ENCODE measurements around the gene ANKH. TPM values are rescaled to one million over a fixed set of nuclear protein-coding genes. Genes with fewer than 3 reads are reported as not detected.

Gene ANKH
- total RNA-seq, 2 experiments from 2014 or later: 83.7 to 87.0 TPM

GRCh38 chr5:14901462-14902051, 30.0 kb upstream of the ANKH start:
- no peaks in the 10 kb centered on the region for H3K9me3 Mint-ChIP-seq
- no peak for DNase-seq
- peaks cover 7% of the 10 kb centered on the region for H3K4me1 Mint-ChIP-seq
- H3K4me3 Mint-ChIP-seq: no peak overlapping the region
- H3K36me3 Mint-ChIP-seq (ENCODE audit: low read depth): no peaks in the 10 kb centered on the region
- ChIA-PET CTCF (no interaction called here), POLR2A (no interaction called here)
- peaks cover 2% of the 10 kb centered on the region for H3K27me3 Mint-ChIP-seq
- H3K27ac Mint-ChIP-seq: no peak overlapping the region

DNA sequence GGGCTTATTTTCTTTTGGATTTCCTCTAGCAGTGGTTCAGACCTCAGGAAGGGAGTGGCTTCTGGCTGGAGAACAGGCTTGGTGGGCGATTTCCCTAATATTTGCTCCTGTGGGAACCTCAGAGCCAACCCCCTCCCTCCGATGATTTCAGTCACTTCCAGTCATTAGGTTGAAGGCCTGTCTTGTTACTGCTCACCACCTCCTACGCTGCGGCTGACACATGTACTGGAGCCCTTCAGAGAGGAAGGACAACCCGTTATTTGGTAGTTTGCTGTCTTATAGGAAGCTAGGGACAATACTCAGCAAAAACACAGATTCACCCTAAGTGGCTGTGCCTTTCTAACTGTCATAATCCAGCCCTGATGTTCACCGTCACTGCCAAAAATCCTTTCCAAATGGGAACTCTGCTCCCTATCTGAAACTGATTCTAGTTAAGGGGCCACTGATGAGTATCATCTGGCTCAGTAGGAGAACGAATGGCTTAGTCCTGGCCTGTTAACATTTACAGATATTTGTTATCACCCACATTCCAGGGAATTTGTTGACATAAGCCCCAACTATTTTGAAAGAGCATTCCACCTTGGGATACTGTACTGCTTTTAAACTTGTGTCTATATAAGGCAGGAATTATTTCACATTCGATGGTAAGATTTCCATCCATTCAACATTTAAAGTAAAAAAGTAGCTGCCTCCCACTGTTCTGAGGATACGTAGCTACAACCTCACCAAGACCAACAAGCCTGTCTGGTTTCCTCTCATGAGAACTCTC, 29.3 kb upstream of the ANKH start:
- no peak overlapping the region for H3K27ac Mint-ChIP-seq
- H3K36me3 Mint-ChIP-seq (ENCODE audit: low read depth): no peaks in the 10 kb centered on the region
- no peaks in the 10 kb centered on the region for H3K9me3 Mint-ChIP-seq
- CTCF ChIA-PET: no interaction called here
- POLR2A ChIA-PET: no interaction called here
- peaks cover 4% of the 10 kb centered on the region for H3K4me1 Mint-ChIP-seq
- DNase-seq: no peak
- no peaks in the 10 kb centered on the region for H3K27me3 Mint-ChIP-seq
- no peak overlapping the region for H3K4me3 Mint-ChIP-seq

- Mint-ChIP-seq H3K4me1 (no peaks in the 10 kb centered on the region), H3K27me3 (no peaks in the 10 kb centered on the region), H3K36me3 (ENCODE audit: low read depth) (no peaks in the 10 kb centered on the region), H3K4me3 (no peak overlapping the region), H3K9me3 (no peaks in the 10 kb centered on the region), H3K27ac (no peak overlapping the region)
- DNase-seq: no peak
- CTCF ChIA-PET: interaction anchor here (0.7 kb wide), 1 partner anchor 62 kb away, joined by 4 read pairs; no protein-coding TSS in a partner anchor
- POLR2A ChIA-PET: no interaction called here
Observed at GRCh38 chr5:14896131-14896530, 24.6 kb upstream of the ANKH start.

- Mint-ChIP-seq H3K4me1 (no peaks in the 10 kb centered on the region), H3K27ac (no peak overlapping the region), H3K9me3 (no peaks in the 10 kb centered on the region), H3K27me3 (no peaks in the 10 kb centered on the region), H3K4me3 (no peak overlapping the region), H3K36me3 (ENCODE audit: low read depth) (no peaks in the 10 kb centered on the region)
- DNase-seq: no peak
- ChIA-PET CTCF (interaction anchor here (1.4 kb wide), 1 partner anchor 18 kb away, joined by 3 read pairs; no protein-coding TSS in a partner anchor), POLR2A (no interaction called here)
Observed at GRCh38 chr5:14895301-14895700, 23.7 kb upstream of the ANKH start.

DNA sequence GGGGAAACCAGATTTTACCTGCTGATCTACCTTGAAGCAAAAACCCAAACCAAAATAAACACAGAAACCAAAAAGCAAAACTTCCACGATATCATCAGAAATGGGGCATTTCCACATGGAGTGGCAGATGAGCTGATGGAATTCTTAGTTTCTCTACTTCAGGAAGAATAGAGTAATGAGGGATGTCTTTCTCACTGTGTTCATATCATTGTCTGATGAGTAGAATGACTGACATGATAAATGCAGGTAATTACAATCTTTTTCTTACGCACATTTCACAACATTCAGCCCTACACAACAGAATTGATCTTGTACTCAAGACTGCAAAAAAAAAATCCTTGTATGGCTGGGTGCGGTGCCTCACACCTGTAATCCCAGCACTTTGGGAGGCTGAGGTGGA, 23.2 kb upstream of the ANKH start:
- Mint-ChIP-seq H3K27me3 (no peaks in the 10 kb centered on the region), H3K9me3 (no peaks in the 10 kb centered on the region), H3K36me3 (ENCODE audit: low read depth) (no peaks in the 10 kb centered on the region), H3K4me3 (no peak overlapping the region), H3K27ac (no peak overlapping the region), H3K4me1 (no peaks in the 10 kb centered on the region)
- DNase-seq: no peak
- POLR2A ChIA-PET: no interaction called here
- CTCF ChIA-PET: interaction anchor here (1.4 kb wide), 1 partner anchor 18 kb away, joined by 3 read pairs; no protein-coding TSS in a partner anchor

DNA sequence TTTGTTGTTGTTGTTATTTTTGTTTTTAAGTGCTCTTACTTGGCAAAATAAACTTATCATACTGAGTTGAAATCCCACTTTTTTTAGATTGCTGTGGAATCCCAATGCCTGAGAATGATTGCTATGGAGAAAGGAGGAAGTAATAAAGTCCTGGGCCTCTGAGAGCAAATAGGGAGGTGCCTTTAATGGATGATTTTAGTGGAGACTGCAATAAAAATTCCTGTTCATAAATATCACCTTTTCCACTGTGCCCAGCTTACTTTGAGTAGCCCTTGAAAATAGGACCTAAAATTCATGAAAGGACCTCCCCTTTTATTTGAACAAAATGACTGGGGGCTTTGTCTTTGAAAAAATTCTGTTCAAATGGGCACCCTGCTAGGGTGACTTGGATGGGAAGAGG, 21.8 kb upstream of the ANKH start:
- no peak for DNase-seq
- Mint-ChIP-seq H3K4me3 (no peak overlapping the region), H3K9me3 (no peaks in the 10 kb centered on the region), H3K36me3 (ENCODE audit: low read depth) (no peaks in the 10 kb centered on the region), H3K27me3 (no peaks in the 10 kb centered on the region), H3K4me1 (no peaks in the 10 kb centered on the region), H3K27ac (no peak overlapping the region)
- CTCF ChIA-PET: no interaction called here
- POLR2A ChIA-PET: no interaction called here

DNA sequence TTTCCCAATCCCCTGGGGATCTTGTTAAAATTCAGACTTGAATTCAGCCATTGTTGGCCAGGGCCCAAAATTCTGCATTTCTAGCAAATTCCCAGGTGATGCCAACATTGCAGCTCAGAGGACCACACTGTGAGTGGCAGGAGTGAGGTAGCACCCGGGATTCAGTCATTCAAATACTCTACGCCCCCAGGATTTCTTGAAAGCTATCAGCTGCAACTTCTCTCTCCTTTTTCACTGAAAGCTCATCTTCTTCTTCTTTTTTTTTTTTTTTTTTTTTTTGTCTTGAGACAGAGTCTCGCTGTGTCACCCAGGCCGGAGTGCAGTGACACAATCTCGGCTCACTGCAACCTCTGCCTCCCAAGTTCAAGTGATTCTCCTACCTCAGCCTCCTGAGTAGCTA, 19.3 kb upstream of the ANKH start:
- Mint-ChIP-seq H3K4me3 (no peak overlapping the region), H3K27me3 (no peaks in the 10 kb centered on the region), H3K27ac (no peak overlapping the region), H3K9me3 (no peaks in the 10 kb centered on the region), H3K36me3 (ENCODE audit: low read depth) (no peaks in the 10 kb centered on the region), H3K4me1 (no peaks in the 10 kb centered on the region)
- ChIA-PET POLR2A (no interaction called here), CTCF (no interaction called here)
- DNase-seq: no peak

DNA sequence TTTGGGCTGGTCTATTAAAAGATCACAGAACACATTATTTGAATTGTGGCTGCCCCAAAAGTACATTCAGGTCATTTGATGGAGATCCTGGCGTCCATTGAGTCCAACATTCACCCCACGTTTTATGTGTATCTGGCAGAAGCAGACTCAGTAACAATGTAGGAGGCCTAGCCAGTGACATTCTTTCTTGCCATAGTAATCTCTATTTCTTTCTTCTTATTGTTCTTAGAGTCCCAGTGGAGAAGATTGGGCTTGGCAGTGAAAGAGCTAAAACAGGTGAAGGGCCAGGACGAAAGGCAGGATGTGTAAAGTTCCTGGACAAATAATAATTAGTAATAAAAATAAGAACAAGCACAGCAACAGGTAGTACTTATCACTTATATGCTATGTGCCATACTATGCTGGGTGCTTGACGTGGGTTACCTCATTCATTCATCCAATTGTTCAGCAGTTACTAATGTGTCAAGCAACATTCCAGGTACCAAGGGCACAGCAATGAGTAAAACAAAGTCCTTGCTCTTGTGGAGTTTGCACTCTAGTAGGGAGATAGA, 12.6 kb upstream of the ANKH start:
- no peak for DNase-seq
- H3K27ac Mint-ChIP-seq: no peak overlapping the region
- POLR2A ChIA-PET: no interaction called here
- H3K4me3 Mint-ChIP-seq: no peak overlapping the region
- H3K9me3 Mint-ChIP-seq: no peaks in the 10 kb centered on the region
- no peaks in the 10 kb centered on the region for H3K4me1 Mint-ChIP-seq
- H3K27me3 Mint-ChIP-seq: no peaks in the 10 kb centered on the region
- H3K36me3 Mint-ChIP-seq (ENCODE audit: low read depth): no peaks in the 10 kb centered on the region
- CTCF ChIA-PET: no interaction called here

- CTCF ChIA-PET: interaction anchor here (1.5 kb wide), 1 partner anchor 120 kb away, joined by 3 read pairs; no protein-coding TSS in a partner anchor
- no peak overlapping the region for H3K27ac Mint-ChIP-seq
- no peaks in the 10 kb centered on the region for H3K4me1 Mint-ChIP-seq
- H3K9me3 Mint-ChIP-seq: no peaks in the 10 kb centered on the region
- H3K27me3 Mint-ChIP-seq: no peaks in the 10 kb centered on the region
- POLR2A ChIA-PET: no interaction called here
- no peak for DNase-seq
- no peaks in the 10 kb centered on the region for H3K36me3 Mint-ChIP-seq (ENCODE audit: low read depth)
- H3K4me3 Mint-ChIP-seq: no peak overlapping the region
Observed at GRCh38 chr5:14882658-14883580, 11.3 kb upstream of the ANKH start.

DNA sequence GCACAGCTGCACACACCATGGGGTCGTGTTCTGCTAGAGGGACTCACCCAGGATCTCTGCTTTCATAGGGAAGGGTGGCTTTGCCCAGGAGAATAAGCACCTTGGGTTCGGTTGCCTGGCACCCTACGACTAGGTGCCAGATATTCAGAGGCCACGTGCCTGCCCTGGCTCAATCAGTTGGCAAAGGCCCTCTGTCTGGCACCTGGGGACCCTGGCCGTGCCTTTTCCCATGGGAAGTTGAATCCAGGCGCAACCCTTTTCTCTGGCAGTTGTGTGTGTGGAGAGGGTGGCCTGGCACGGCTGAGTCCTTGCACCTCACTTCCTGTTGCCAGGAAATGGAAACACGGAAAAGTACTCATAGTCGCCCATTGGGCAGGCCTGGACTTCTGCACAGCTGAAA, 10.2 kb upstream of the ANKH start:
- ChIA-PET POLR2A (no interaction called here), CTCF (interaction anchor here (1.5 kb wide), 1 partner anchor 122 kb away, joined by 3 read pairs; no protein-coding TSS in a partner anchor)
- Mint-ChIP-seq H3K27me3 (no peaks in the 10 kb centered on the region), H3K27ac (no peak overlapping the region), H3K36me3 (ENCODE audit: low read depth) (no peaks in the 10 kb centered on the region), H3K9me3 (no peaks in the 10 kb centered on the region), H3K4me3 (no peak overlapping the region), H3K4me1 (no peaks in the 10 kb centered on the region)
- DNase-seq: no peak

DNA sequence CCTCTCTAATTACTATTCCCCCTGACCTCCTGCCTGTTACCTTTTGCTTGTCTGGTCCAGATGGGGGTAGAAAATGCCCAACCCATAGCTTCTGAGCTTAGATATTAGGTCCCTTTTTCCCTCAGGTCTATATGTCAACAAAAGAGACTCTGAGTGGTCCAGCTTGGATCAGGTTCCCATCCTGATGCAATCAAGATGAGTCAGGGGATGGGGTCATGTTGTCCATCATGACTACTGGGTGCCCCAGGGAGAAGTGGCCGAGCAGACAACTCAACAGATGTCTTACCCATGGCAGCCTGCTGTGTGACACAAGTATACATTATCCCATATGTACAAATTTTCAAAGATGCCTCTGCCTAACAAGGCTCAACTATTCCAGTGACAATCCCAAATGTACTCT, 9.1 kb upstream of the ANKH start:
- CTCF ChIA-PET: interaction anchor here (0.7 to 1.2 kb wide), 6 partner anchors 8 to 153 kb away, joined by 3 to 4 read pairs (median 3); no protein-coding TSS in a partner anchor
- no peaks in the 10 kb centered on the region for H3K4me1 Mint-ChIP-seq
- no peak for DNase-seq
- no peak overlapping the region for H3K4me3 Mint-ChIP-seq
- peaks cover 4% of the 10 kb centered on the region for H3K27me3 Mint-ChIP-seq
- POLR2A ChIA-PET: interaction anchor here (1.3 kb wide), 1 partner anchor 8 kb away, joined by 3 read pairs; no protein-coding TSS in a partner anchor
- H3K36me3 Mint-ChIP-seq (ENCODE audit: low read depth): no peaks in the 10 kb centered on the region
- H3K27ac Mint-ChIP-seq: no peak overlapping the region
- no peaks in the 10 kb centered on the region for H3K9me3 Mint-ChIP-seq

- no peak for DNase-seq
- Mint-ChIP-seq H3K4me1 (no peaks in the 10 kb centered on the region), H3K4me3 (no peak overlapping the region), H3K27ac (no peak overlapping the region), H3K27me3 (peaks cover 4% of the 10 kb centered on the region), H3K9me3 (no peaks in the 10 kb centered on the region), H3K36me3 (ENCODE audit: low read depth) (no peaks in the 10 kb centered on the region)
- ChIA-PET CTCF (interaction anchor here (0.7 to 1.2 kb wide), 5 partner anchors 8 to 153 kb away, joined by 3 to 4 read pairs (median 3); no protein-coding TSS in a partner anchor), POLR2A (interaction anchor here (1.3 kb wide), 1 partner anchor 7 kb away, joined by 3 read pairs; no protein-coding TSS in a partner anchor)
Observed at GRCh38 chr5:14879937-14880589, 8.5 kb upstream of the ANKH start.

All from activated CD4-positive, alpha-beta memory T cell treated with anti-CD3 and anti-CD28 coated beads, Interleukin-2, amount 10 ng/mL, durations not matched to agents 7 days and 5 days (primary cell).